Smooth muscle cell of the brain vasculature (primary cell): ENCODE data around the gene CEP112.

Experiments used
- DNase-seq: peaks from one replicate; pipeline ENCODE4 v3.0.0-alpha.2; 2012; ENCODE audit warnings: low read depth, low spot score

The CEP112 gene

DNA sequence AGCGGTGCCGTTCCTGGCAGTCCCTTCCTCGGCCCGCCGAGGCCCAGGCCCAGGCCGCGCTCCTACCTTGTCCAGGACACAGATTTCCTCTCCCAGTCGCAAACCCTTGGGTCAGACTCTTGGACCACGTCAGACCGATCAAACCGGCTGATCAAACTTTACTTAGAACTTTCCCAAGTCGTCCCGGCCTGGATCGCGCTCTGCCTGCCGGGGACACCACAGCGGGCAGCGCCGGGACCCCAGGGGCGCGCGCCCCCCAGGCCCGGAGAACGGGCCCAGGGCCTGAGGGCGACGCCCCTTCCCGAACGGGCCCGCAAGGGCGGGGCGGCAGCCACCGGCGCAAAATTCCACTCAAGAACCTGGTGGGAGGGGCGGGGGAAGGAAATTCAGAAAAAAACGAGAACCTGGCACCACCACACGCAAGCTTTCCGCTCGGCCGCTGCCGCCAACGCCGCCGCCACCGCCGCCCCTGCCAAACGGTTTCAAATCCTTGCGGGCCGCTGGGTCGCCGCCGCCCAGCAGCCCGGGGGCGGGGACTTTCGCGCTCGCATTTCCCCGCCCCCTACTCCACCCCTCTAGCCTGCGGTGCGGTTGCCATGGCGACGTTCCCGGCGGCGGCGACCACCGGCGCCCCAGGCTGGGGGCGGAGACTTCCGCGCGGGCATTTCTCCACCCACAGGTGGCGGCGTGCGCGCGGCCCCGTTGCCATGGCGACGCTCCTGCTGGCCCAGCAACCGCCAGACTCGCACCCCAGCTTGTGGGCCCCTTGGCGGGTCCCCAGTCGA is at the start of gene CEP112:
TSS of gene CEP112 (minus strand) at position 541 of the 785 bp plus-strand sequence.
- peak; percentile 39 for DNase-seq

DNA sequence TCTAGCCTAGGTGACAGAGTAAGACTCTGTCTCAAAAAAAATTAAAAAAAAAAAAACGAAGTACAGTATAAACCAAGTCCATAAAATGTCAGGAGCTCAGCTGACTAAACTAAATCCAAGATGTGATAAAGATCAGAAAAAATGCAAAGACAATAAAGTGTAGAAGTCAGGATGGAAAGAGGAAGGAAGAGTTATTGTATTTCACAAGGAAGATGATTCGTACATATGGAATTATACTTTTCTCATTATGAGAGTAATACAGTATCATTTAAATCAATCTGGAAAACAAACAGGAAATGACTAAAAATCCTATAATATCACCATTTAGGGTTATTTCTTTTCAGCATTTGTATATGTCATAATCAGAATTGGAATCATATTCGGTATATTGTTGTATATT is 48.7 kb upstream of the CEP112 start:
- no peak for DNase-seq

DNA sequence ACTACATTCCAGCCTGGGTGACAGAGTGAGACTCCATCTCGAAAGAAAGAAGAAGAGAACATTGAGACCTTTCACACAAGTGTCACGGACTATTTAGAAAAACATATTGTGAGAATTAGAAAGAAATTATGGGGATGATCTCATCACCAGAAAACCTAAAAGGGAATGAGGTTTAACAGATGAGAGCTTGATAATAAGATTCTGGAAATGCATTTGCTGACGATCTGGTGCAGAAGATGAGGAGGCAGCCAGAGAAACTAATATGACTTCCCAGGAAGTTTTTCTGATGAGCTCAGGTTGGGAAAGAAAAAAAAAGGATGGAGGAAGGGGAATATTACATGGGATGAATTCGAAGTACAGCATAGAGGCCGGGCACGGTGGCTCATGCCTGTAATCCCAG is 48.1 kb upstream of the CEP112 start:
- no peak for DNase-seq

DNA sequence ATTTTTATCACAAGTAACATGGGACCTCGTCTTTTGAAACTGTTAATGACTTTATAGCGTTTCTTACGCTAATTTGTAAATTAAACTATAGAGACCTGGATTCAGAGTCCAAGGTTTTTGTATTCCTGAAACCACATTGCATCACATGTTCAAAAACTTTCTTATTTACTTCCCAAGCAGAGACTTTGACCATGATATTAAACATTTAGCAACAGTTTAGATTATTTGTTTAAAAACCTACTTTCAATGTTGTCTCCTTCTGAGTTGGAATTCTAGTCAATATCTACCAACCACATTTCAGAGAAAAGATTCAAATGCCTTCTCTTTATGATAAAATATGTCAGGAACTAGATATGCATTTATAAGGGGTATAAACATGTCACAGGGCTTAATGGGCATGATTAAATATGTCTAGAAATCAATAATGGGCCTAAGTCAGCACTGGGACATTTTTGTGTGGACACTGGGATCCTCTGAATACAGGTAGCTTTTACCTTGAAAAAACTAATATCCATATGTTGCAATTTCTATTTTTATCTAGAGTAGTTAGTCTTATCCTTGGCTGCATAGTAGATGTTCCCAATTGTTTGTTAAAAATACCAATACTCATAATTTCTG is 43.6 kb upstream of the CEP112 start:
- no peak for DNase-seq

DNA sequence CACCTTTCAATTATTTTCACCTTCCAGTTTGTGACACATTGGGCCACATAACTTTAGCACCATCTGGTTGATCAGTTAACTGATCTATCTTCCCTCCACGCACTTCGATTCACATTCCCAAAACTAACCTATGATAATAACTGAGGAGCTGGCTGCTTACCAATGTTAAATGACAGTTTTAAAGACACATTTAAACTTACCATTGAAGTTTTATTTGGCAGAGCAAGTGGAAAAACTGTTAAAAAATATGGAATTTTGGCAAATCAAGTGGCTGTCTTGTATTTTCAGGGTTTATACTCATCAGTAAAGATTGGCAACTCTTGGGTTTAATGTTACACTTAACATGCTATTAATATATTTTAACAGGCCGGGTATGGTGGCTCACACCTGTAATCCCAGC is 42.7 kb upstream of the CEP112 start:
- DNase-seq: no peak

DNA sequence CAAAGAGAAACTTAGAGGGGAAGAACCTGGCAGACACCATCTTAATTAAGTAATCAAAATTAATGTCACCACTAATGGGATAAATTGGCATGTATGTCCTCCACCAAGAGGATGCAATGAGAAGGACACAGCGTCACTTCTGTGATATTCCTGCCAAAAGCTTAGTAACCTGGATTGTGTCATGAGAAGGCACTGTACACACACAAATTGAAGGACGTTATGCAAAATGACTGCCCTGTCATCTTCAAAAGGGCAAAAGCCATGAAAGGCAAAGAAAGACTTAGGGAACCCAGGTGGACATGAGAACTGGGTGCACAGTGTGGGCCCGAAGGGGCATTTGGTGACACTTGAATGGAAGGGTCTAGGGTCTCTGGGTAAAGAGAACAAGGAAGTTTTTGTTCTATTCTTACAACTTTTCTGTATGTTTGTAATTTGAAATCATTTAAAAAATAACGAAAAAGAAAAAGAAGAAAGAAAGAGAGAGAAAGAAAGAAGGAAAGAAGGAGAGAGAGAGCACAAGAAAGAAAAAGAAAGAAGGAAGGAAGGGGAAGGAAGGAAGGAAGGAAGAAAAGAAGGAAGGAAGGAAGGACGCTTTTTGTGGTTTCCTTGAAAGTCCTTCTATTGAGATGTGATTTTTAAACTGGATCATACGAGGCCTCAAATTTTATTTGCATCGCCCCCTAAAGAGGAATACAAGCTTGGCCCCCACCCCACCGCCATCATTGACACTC is 41.3 kb upstream of the CEP112 start:
- no peak for DNase-seq

DNA sequence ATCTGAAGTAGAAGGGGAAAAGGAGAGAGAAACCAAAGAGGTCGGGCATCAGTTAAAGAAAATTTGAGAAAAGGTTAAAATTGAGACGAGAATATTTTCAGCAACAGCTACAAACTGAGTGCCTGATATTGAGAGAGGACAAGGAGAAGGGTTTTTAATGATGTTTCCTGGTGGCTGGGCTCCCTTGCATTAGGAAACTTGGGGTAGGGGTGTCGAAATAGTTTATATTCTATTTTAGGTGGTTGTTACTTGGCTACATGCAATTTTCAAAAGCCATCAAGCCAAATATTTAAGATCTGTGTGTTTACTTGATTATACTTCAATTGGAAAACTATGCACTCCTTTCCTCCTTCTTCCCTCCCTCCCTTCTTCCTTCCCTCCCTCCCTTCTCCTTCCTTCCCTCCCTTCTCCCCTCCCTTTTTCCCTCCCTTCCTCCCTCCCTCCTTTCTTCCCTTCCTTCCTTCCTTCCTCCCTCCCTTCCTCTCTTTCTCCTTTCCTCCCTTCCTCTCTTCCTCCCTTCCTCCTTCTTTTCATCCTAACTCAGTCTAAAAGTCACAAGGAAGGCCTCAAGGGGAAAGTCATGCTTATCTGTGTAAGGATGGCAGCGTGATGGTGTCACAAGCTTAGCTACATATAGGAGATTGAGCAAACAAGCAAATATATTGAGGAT is 39.1 kb upstream of the CEP112 start:
- DNase-seq: no peak

DNA sequence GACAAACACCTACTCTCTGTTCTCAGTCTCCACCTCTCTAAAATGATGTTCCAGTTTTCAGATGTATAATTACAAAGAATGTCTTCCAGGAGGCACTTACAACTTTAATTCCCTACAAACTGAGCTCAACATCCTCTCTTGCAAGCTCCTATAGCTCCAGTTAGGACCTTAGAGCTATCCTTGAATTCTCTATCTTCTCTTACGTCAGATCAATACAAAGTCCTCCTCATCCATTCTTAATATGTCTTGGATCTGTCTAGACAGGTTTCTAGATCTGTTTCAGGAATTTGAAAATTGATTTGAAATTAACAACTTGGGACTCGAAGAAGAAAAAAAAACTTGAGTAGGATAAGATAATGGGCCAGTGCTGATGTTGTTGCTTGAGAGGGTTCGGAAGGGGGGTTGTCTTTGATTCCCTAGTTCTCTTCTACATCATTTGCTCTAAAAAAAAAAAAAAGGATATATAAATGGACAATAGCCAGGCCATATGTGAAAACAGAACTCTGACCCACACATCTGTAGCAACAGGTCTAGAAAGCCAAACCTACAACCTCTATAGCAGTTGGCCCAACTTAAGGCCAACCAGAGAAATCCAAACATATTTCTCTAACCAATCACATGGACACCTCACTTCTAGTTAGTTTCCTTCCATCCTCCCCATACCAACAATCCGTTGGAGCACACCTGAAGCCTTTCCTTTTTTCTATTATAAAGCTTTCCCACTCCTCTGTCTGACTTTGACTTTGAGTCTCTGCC is 38.0 kb upstream of the CEP112 start:
- no peak for DNase-seq

DNA sequence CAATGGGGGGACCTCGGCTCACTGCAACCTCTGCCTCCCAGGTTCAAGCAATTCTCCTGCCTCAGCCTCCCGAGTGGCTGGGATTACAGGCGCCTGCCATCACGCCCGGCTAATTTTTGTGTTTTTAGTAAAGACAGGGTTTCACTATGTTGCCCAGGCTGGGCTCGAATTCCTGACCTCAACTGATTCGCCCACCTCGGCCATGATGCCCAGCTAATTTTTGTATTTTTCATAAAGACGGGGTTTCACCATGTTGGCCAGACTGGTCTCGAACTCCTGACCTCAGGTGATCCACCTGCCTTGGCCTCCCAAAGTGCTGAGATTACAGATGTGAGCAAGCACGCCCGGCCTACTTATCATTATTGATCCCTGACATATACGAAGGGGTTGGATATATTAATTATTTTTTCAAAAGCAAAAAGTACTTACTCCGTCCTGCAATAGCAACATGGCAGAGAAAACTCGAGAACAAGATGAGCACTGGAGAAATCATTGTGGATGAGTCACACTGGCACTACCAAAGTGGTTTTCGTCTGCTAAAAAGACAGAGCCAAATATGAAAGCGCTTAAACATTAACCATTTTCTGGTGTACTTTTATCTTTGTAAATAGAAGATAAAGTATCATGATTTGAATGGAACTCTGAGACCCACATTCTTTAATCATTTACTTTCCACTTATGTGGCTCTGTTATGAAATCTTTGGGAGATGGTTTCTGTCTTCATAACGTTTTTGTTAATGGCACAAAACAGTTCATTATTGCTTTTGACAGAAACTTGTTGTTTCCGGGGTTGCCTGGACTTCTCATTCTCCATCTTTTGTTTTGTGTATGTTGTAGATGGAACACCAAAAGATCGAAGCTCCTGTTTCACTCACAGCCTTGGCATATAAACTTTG is 37.2 kb upstream of the CEP112 start, which contains the start of gene APOH:
TSS of gene APOH (minus strand) at position 529 of the 896 bp plus-strand sequence. CDS start at position 493, 36 bp downstream.
- no peak for DNase-seq

DNA sequence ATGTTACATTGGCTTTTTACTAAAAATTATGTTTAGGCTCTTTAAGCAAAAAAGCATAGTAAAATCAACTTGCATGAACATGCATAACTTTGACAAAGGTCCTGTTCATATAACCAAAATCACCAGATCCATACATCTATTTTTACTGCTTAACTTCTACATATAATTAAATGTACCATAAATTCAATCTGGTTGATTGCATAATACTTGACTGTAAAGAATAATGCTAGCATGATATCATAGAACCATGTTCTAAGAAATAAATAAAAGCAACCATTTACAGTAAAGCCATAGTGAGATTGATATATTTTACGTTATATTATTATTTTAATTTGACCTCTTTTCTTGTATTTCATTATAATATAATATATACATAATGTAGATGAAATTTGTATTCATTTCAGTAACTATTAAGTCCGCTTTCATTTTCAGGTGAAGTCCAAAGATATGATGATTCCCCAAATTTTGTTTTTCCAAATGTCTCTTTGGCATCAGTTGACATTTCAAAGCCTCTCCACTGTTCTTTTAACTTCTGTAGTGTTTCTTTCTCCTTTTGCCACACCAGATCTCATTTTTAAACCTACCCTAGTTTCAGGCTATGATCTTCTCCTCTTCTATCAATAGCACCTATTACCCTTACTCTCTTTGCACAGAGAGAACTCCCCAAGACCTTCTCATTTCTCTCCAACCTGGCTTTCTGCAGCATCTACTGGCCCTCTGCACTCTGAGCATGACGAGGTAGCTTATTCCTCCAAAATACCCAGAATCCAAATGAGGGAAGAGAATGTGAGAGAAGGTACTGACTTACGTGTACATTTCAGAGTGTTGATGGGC is 35.5 kb upstream of the CEP112 start:
- DNase-seq: no peak

DNA sequence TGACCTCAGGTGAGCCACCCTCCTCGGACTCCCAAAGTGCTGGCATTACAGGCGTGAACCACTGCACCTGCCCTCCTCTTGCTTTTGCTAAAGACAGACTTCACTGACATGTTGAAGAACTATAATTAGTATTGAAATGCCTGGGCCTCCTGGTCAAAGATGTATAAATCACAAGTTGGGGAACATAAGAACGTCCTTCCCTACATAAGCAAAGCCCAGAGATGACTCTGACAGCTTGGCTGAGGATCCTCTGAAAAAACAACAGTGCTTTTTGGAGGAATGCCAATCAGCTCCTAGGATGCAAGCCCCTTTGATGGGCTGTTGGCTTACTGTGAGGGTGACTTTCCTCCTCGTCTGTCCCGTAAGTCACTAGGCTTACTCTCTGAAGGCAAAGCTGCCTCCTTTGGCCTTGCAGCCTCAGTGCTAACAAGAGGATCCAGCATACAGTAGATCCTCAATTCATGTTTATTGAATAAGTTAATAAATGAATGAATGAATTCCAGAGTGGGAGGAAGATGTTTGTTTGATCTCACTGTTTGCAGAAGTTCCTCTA is 30.9 kb upstream of the CEP112 start:
- DNase-seq: no peak

DNA sequence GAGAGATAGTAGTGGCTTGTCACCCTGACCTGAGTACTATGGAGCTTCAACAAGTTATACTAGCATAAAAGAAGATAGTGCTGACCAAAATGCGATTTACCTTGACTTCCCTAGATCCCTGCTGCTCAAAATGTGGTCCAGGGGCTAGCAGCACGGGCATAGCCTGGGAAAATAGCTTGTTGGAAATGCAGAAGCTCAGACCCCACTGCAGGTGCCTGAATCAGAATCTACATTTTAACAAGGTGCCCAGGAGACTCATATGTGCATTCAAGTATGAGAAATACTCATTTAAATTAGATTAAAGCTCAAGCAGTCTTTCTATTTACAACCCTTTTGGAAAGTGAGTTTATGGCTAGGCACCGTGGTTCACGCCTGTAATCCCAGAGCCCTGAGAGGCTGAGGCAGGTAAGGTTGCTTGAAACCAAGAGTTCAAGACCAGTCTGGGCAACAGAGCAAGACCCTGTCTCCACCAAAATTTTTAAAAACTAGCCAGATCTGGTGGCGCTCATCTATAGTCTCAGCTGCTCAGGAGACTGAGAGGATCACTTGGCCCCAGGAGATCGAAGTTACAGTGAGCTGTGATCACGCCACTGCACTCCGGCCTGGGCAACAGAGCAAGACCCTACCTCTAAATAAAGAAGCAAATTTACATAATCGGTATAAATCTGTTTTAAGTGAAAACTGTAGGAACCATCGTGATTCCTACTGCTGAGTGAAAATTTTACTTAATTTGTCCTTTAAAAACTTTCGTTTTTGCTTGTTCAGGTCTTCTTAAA is 30.0 kb upstream of the CEP112 start:
- no peak for DNase-seq

DNA sequence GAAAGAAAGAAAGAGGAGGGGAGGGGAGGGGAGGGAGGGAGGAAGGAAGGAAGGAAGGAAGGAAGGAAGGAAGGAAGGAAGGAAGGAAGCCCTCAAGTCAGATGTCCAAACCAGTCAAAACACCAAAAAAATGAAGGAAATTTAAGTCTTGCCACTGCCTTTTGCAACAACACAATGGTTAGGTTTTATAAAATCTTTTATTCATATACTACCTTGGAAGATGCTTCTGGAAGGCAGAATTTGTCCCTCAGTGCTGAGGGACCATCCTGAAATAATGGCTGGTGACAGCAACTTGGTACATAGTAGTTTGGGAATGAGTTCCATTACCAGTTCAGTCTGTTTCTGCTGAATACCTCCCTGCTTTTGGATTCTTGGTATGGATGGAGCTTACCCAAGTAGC is 29.4 kb upstream of the CEP112 start:
- no peak for DNase-seq

DNA sequence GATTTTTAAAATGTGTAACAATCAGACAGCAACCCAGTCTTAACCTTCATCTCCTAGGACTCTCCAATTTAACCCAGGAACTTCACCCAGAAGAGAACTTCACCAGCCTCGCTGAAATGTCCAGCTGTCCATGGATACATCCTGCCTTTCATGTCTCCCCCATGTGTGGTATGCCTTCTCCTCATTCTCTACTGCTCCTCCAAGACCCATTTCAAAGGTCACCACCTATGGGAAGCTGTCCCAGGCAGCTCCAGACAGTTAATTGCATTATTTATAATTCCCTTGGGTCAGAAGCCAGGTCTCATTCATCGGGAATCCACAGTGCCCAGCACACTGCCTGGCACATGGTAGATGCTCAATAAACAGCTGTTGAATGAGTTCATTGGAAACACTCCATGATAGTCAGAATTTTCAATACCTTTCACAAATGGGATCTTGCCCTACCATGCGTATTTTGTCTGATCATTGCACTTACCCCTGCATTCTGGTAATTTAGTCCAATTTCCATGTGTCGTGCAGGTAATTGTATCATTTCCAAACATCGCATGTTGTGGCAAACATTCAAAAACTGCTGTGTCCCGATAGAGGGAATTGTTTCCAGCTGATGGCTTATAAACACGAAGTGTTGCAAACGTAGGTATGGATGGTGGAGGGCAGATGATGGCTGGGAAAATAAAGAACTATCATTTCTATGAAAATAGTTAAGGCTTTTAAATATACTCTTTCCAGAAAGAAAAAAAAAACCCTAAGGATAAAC is 28.3 kb upstream of the CEP112 start:
- DNase-seq: no peak

DNA sequence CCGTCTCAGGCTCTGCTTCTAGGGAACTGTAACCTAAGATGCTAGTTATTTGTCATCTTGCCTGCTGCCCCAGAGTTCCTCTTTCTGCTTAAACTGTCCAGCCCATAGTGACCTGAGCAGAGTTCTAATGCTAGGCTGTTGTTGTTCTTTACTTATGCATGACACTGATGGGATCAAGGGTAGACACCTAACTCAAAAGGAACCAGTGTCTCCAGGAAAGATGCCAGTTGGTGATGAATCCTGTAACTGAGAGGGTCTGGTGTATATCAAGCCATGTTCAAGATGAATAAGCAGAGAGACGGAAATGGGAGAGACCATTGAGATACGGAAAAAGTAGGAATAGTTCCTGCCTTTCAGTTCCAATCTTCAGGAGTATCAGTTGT is 23.6 kb upstream of the CEP112 start:
- DNase-seq: no peak

DNA sequence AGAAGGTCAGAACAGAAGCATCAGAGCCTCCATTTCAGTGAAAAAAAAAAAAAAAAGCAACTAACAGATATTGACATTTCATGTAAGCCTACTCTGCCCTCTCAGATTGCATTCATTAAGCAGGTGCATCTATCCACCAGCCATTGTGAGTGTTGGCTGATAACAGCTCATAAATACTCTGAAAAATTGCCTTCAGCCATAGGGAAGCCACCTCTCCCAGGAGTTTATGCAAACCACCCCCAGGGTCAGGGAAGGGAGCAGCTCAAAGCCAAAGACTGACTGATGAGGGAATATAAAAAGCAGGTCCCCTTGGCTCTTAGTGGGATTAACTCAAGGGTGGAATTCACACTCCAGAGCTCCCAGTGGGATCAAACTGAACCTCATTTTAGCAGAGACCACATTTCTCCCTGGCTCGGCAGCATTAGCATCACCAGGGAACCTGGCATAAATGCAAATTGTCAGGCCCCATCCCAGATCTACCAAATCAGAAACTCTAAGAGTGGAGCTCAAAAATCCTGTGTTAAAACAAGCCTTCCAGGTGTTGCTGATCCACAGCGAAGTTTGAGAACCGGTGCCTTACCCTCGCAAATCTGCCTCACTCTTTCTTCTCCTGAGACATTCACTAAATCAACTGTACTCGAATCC is 23.1 kb upstream of the CEP112 start:
- DNase-seq: no peak
